Natural killer cell (primary cell): ENCODE results near the gene ANKRD44. TPM values are rescaled to one million over a fixed set of nuclear protein-coding genes. Genes with fewer than 3 reads are reported as not detected.

Experiments used
- ATAC-seq, 3 donors: fragments of 150-1000 bp in 2 of 3; fragments of 200-7000 bp in 1 of 3; cut with Tn5 transposase; 1 replicate in 1 of 3; 2 replicates in 2 of 3; pipeline ENCODE4 v1.10.0; 2021; ENCODE audit warnings: mild to moderate bottlenecking in 2 of 3, moderate library complexity in 2 of 3
- DNase-seq, 2 donors: peaks; one replicate each; pipeline versions ENCODE4 v3.0.0 to v3.0.0-alpha.2; 2013 to 2021; ENCODE audit warnings: mixed read lengths in 1 of 2
- H3K27ac ChIP-seq: one replicate; pipeline ENCODE4 v1.5.1; 2013; ENCODE audit warnings: mild to moderate bottlenecking, low read length
- H3K27me3 ChIP-seq: one replicate; pipeline ENCODE4 v1.6.1; 2013; ENCODE audit warnings: low read length; ENCODE audit not compliant: control insufficient read depth, insufficient read depth
- H3K36me3 ChIP-seq: one replicate; pipeline ENCODE4 v1.6.1; 2013; ENCODE audit warnings: low read length; ENCODE audit not compliant: control insufficient read depth, insufficient read depth
- H3K4me1 ChIP-seq: one replicate; pipeline ENCODE4 v1.6.1; 2013; ENCODE audit warnings: low read length; ENCODE audit not compliant: control insufficient read depth, insufficient read depth
- H3K4me3 ChIP-seq: one replicate; pipeline ENCODE4 v1.5.1; 2013; ENCODE audit warnings: low read length
- H3K9me3 ChIP-seq: one replicate; pipeline ENCODE4 v1.6.1; 2013; ENCODE audit warnings: low read length; ENCODE audit not compliant: control insufficient read depth, insufficient read depth
- H3K27ac Mint-ChIP-seq, 2 donors: one replicate each; pipeline ENCODE4 v1.8.0; 2022; ENCODE audit warnings: mild to moderate bottlenecking in 2 of 2, mixed read lengths in 2 of 2, moderate library complexity in 1 of 2
- H3K27me3 Mint-ChIP-seq, 2 donors: one replicate each; pipeline ENCODE4 v1.8.0; 2022; ENCODE audit warnings: low read depth in 2 of 2, mixed read lengths in 2 of 2
- H3K36me3 Mint-ChIP-seq: one replicate; pipeline ENCODE4 v1.8.0; 2022; ENCODE audit warnings: mixed read lengths
- H3K4me1 Mint-ChIP-seq, 2 donors: one replicate each; pipeline ENCODE4 v1.8.0; 2022; ENCODE audit warnings: mixed read lengths in 2 of 2
- H3K4me3 Mint-ChIP-seq: one replicate; pipeline ENCODE4 v1.8.0; 2022; ENCODE audit warnings: mild to moderate bottlenecking, moderate library complexity, mixed read lengths
- H3K9me3 Mint-ChIP-seq, 2 donors: one replicate each; pipeline ENCODE4 v1.8.0; 2022; ENCODE audit warnings: mixed read lengths in 2 of 2
- CTCF ChIP-seq: fragments of 200-600 bp; IDR thresholded peaks from one replicate; pipeline ENCODE4 v1.8.0; 2022; ENCODE audit warnings: antibody characterized with exemption
- WGBS: methylation state at CpG from one replicate; pipeline ENCODE4 v1.1.7; 2013; ENCODE audit warnings: missing lambda C conversion rate; ENCODE audit not compliant: insufficient coverage; 5-methylcytosine and 5-hydroxymethylcytosine counted together
- intact Hi-C: fragments of 100-400 bp; cut with micrococcal nuclease; formaldehyde crosslinking; loops from one replicate; pipeline ENCODE4 v1.14.2; 2022
- total RNA-seq, 4 donors: library from RNA; stranded (reverse); fragments of 120-200 nt in 1 of 4; gene quantifications; one replicate each; pipeline versions ENCODE4 v1.2.3 to v1.2.4, GENCODE V29; 2013 to 2022

Gene ANKRD44
- total RNA-seq, 3 donors from 2014 or later (not counting 1 experiment from before 2014, with no cell fraction given): 252 to 376 (median 311) TPM

GRCh38 chr2:197037863-197038398, 272.6 kb downstream of the ANKRD44 start:
- Histone ChIP-seq H3K36me3 (peaks cover 58% of the 10 kb centered on the region), H3K27me3 (no peaks in the 10 kb centered on the region)

GRCh38 chr2:197035002-197035401, 275.6 kb downstream of the ANKRD44 start:
- Mint-ChIP-seq H3K4me3 (no peak overlapping the region), H3K36me3 (no peaks in the 10 kb centered on the region), H3K27me3 (no peaks in the 10 kb centered on the region), H3K4me1 (peaks cover 24 to 34% of the 10 kb centered on the region in 2 donors), H3K27ac (peak overlapping the region; percentile 41 to 56), H3K9me3 (no peaks in the 10 kb centered on the region)
- no peak overlapping the region for H3K27ac ChIP-seq
- no peaks in the 10 kb centered on the region for H3K27me3 ChIP-seq
- H3K4me3 ChIP-seq: no peak overlapping the region
- H3K9me3 ChIP-seq: no peaks in the 10 kb centered on the region
- no peaks in the 10 kb centered on the region for H3K4me1 ChIP-seq
- ATAC-seq (no peak), DNase-seq (no peak)
- intact Hi-C loops: no loop called here
- no peak for TF ChIP-seq CTCF
- no CpG with 5 or more reads among the region's 1 CpG for WGBS
- H3K36me3 ChIP-seq: peaks cover 62% of the 10 kb centered on the region

More at GRCh38 chr2:197037863-197038398, 272.6 kb downstream of the ANKRD44 start:
- Histone ChIP-seq H3K4me3 (no peak overlapping the region), H3K9me3 (no peaks in the 10 kb centered on the region), H3K4me1 (no peaks in the 10 kb centered on the region), H3K27ac (no peak overlapping the region)
- H3K27me3 Mint-ChIP-seq: no peaks in the 10 kb centered on the region
- peak overlapping the region; percentile 16 to 59 for H3K27ac Mint-ChIP-seq
- H3K4me1 Mint-ChIP-seq: peaks cover 31 to 38% of the 10 kb centered on the region in 2 donors
- peaks cover 9% of the 10 kb centered on the region for H3K36me3 Mint-ChIP-seq
- TF ChIP-seq CTCF: no peak
- no peaks in the 10 kb centered on the region for H3K9me3 Mint-ChIP-seq
- intact Hi-C loops: no loop called here
- no CpG with 5 or more reads among the region's 2 CpGs for WGBS
- no peak for ATAC-seq
- DNase-seq: no peak
- H3K4me3 Mint-ChIP-seq: no peak overlapping the region

- intact Hi-C loops: no loop called here
Observed at GRCh38 chr2:197034292-197034691, 276.3 kb downstream of the ANKRD44 start.

More at GRCh38 chr2:197034292-197034691, 276.3 kb downstream of the ANKRD44 start:
- Histone ChIP-seq H3K27ac (no peak overlapping the region), H3K4me1 (no peaks in the 10 kb centered on the region), H3K4me3 (no peak overlapping the region), H3K9me3 (no peaks in the 10 kb centered on the region), H3K36me3 (peaks cover 65% of the 10 kb centered on the region), H3K27me3 (no peaks in the 10 kb centered on the region)
- Mint-ChIP-seq H3K27ac (peak overlapping the region in 1 of 2 donors; percentile 42), H3K27me3 (no peaks in the 10 kb centered on the region), H3K36me3 (peaks cover 7% of the 10 kb centered on the region), H3K9me3 (no peaks in the 10 kb centered on the region), H3K4me3 (no peak overlapping the region), H3K4me1 (peaks cover 24 to 34% of the 10 kb centered on the region in 2 donors)
- no peak for TF ChIP-seq CTCF
- ATAC-seq: no peak
- no peak for DNase-seq
- 96% methylated on average over 5 of the region's 5 CpGs for WGBS
